ENCODE measurements around the gene RAB3IP. TPM values are rescaled to one million over a fixed set of nuclear protein-coding genes. Genes with fewer than 3 reads are reported as not detected.
"Not testable (repeated sequence)": the region's sequence is repeated elsewhere in the genome, so short reads cannot be mapped to it uniquely, and the experiment has no call there.

RAB3IP gene
- total and polyA plus RNA-seq, 2 donors, result 22.8 to 25.8 TPM

DNA sequence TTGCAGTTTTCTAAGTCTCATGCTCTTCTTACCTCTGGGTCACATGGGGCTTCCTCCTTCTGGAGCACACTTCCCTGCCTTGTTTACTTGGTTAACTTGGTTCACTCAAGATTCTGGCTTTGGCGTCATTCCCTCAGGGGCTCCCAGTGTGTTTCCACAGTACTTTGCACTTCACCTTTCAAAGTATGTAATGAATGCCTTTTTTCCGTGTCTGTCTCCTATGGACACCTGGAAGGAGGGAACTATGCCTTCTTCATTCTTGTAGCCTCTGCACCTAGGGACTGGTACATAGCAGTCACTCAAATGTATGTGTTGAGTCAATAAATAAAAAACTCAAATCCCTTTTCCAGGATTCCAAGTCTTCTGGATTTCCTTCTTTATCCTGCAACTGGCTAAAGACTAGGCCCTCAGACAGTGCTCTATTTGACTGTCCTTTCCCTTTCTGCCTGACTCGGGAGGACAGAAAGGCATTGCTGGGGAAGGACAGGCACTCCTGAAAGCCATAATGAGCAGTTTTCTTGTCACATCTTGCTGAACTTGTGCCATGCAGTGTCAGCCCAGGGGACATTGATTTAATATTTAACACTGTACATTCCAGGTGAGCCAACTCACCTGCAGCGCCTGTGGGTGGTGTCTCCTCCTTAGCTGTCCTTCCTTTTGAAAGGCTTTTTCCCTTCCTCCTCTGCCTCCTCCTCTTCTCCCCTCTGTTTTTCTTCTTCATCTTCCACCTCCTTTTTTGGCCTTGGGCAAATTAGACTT lies 99.2 kb downstream of the RAB3IP start:
- no peaks in the 10 kb centered on the region for H3K27me3 ChIP-seq (ENCODE audit: control insufficient read depth in 2 of 2, insufficient read depth in 1 of 2, low read length in 1 of 2)
- 94% methylated on average over 4 of the region's 4 CpGs for WGBS
- H3K4me1 ChIP-seq (ENCODE audit: control insufficient read depth in 2 of 2, insufficient read depth in 2 of 2, low read length in 2 of 2), result no peaks in the 10 kb centered on the region
- no peaks in the 10 kb centered on the region for H3K9me3 ChIP-seq (ENCODE audit: control insufficient read depth in 2 of 2, insufficient read depth in 1 of 2, low read length in 1 of 2)
- no peak for DNase-seq (ENCODE audit: low read depth in 6 of 9, low spot score in 9 of 9)
- no peaks in the 10 kb centered on the region for H3K36me3 ChIP-seq (ENCODE audit: control insufficient read depth in 2 of 2, insufficient read depth in 2 of 2, low read length in 1 of 2)
- H3K27ac ChIP-seq (ENCODE audit: low read depth in 1 of 2, low read length in 1 of 2), result no peak overlapping the region
- H3K4me3 ChIP-seq (ENCODE audit: low read length in 2 of 2), result no peak overlapping the region

DNA sequence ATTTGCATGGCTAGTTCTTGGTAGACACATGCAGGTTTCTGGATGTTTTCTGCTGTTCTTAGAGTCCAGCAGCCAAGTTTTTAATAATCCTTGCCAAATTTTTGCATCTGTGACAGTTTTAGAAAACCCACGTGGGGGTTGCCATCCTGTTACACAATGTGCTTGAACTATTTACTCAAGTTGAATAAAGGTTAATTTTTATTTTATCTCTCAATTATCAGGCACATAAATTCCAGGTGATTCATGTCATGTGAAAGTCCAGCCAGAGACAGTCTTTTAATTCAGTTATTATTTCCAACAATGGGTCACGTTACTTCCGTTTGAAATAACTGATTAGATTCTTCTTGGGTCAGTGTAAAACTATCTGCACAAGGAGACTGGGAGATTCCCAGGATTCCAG lies 102.1 kb downstream of the RAB3IP start:
- H3K27me3 ChIP-seq (ENCODE audit: control insufficient read depth in 2 of 2, insufficient read depth in 1 of 2, low read length in 1 of 2), result no peaks in the 10 kb centered on the region
- no peaks in the 10 kb centered on the region for H3K36me3 ChIP-seq (ENCODE audit: control insufficient read depth in 2 of 2, insufficient read depth in 2 of 2, low read length in 1 of 2)
- H3K4me1 ChIP-seq (ENCODE audit: control insufficient read depth in 2 of 2, insufficient read depth in 2 of 2, low read length in 2 of 2), result no peaks in the 10 kb centered on the region
- no peaks in the 10 kb centered on the region for H3K9me3 ChIP-seq (ENCODE audit: control insufficient read depth in 2 of 2, insufficient read depth in 1 of 2, low read length in 1 of 2)
- WGBS, result 90% methylated on average over 3 of the region's 3 CpGs
- no peak for DNase-seq (ENCODE audit: low read depth in 6 of 9, low spot score in 9 of 9)
- H3K27ac ChIP-seq (ENCODE audit: low read depth in 1 of 2, low read length in 1 of 2), result no peak overlapping the region
- H3K4me3 ChIP-seq (ENCODE audit: low read length in 2 of 2), result no peak overlapping the region

DNA sequence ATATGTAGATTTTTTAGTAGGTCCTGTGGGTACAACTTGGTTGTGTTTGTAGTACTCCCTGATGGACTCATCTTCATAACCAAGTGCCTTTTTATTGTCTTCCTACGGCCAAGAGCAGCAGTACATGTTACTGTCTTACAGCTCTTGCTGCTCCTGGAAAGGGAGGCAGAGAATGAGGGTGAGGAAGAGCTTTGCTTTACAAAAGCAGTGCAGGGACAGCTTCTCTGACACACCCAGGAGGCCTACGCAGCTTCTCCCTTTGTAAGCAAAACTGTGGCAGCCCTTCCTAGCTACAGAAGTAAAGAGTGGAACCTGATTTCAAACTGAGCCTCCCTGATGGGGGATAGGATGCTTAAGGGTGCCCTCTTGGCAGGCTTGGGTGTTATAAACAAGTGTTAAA lies 104.9 kb downstream of the RAB3IP start:
- H3K9me3 ChIP-seq (ENCODE audit: control insufficient read depth in 2 of 2, insufficient read depth in 1 of 2, low read length in 1 of 2), result no peaks in the 10 kb centered on the region
- H3K27ac ChIP-seq (ENCODE audit: low read depth in 1 of 2, low read length in 1 of 2), result no peak overlapping the region
- no peak for DNase-seq (ENCODE audit: low read depth in 6 of 9, low spot score in 9 of 9)
- no peaks in the 10 kb centered on the region for H3K36me3 ChIP-seq (ENCODE audit: control insufficient read depth in 2 of 2, insufficient read depth in 2 of 2, low read length in 1 of 2)
- no peaks in the 10 kb centered on the region for H3K4me1 ChIP-seq (ENCODE audit: control insufficient read depth in 2 of 2, insufficient read depth in 2 of 2, low read length in 2 of 2)
- WGBS, result 93% methylated on average over 2 of the region's 2 CpGs
- H3K27me3 ChIP-seq (ENCODE audit: control insufficient read depth in 2 of 2, insufficient read depth in 1 of 2, low read length in 1 of 2), result no peaks in the 10 kb centered on the region
- no peak overlapping the region for H3K4me3 ChIP-seq (ENCODE audit: low read length in 2 of 2)

DNA sequence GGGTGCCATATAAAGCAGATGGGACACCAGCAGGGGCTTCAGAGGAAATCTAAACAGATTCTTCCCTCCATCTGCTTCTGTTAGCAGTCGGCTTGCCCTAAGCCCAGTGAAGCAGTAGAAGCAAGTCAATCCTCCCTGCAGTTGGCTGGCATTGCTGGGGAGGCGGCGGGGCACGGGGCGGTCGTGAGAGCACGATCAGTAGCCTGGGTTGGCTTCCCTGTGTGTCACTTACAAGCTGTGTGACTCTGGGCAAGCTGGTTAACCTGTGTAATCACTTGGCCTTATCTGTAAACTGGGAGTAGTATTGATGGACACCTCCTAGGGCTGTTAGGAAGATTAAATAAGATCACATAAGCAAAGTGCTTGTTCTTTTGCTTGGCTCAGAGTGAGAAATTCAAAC lies 105.8 kb downstream of the RAB3IP start:
- no peak for DNase-seq (ENCODE audit: low read depth in 6 of 9, low spot score in 9 of 9)
- WGBS, result 96% methylated on average over 7 of the region's 7 CpGs
- no peaks in the 10 kb centered on the region for H3K27me3 ChIP-seq (ENCODE audit: control insufficient read depth in 2 of 2, insufficient read depth in 1 of 2, low read length in 1 of 2)
- no peak overlapping the region for H3K4me3 ChIP-seq (ENCODE audit: low read length in 2 of 2)
- H3K4me1 ChIP-seq (ENCODE audit: control insufficient read depth in 2 of 2, insufficient read depth in 2 of 2, low read length in 2 of 2), result no peaks in the 10 kb centered on the region
- H3K27ac ChIP-seq (ENCODE audit: low read depth in 1 of 2, low read length in 1 of 2), result no peak overlapping the region
- no peaks in the 10 kb centered on the region for H3K9me3 ChIP-seq (ENCODE audit: control insufficient read depth in 2 of 2, insufficient read depth in 1 of 2, low read length in 1 of 2)
- H3K36me3 ChIP-seq (ENCODE audit: control insufficient read depth in 2 of 2, insufficient read depth in 2 of 2, low read length in 1 of 2), result no peaks in the 10 kb centered on the region

DNA sequence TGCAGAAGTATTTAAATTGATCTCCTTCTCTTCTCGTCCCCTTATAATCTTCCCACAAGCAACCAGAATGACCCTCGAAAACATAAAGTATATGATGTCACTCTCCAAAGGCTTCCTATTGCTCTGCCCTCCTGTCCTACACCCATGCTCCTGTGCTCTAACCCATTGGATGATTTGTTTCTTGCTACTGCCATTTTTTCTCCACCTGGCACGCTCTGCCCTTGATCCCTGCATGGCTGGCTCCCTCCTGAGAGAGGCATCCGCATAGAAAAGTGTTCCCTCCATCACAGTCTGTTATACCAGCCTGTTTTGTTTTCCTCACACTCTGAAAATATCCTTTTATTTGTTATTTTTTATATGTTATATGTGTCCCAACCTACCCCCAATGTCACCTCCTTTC lies 106.2 kb downstream of the RAB3IP start:
- H3K27ac ChIP-seq (ENCODE audit: low read depth in 1 of 2, low read length in 1 of 2), result no peak overlapping the region
- no peaks in the 10 kb centered on the region for H3K27me3 ChIP-seq (ENCODE audit: control insufficient read depth in 2 of 2, insufficient read depth in 1 of 2, low read length in 1 of 2)
- DNase-seq (ENCODE audit: low read depth in 6 of 9, low spot score in 9 of 9), result no peak
- 90% methylated on average over 4 of the region's 4 CpGs for WGBS
- H3K4me3 ChIP-seq (ENCODE audit: low read length in 2 of 2), result no peak overlapping the region
- H3K9me3 ChIP-seq (ENCODE audit: control insufficient read depth in 2 of 2, insufficient read depth in 1 of 2, low read length in 1 of 2), result no peaks in the 10 kb centered on the region
- H3K36me3 ChIP-seq (ENCODE audit: control insufficient read depth in 2 of 2, insufficient read depth in 2 of 2, low read length in 1 of 2), result no peaks in the 10 kb centered on the region
- no peaks in the 10 kb centered on the region for H3K4me1 ChIP-seq (ENCODE audit: control insufficient read depth in 2 of 2, insufficient read depth in 2 of 2, low read length in 2 of 2)

DNA sequence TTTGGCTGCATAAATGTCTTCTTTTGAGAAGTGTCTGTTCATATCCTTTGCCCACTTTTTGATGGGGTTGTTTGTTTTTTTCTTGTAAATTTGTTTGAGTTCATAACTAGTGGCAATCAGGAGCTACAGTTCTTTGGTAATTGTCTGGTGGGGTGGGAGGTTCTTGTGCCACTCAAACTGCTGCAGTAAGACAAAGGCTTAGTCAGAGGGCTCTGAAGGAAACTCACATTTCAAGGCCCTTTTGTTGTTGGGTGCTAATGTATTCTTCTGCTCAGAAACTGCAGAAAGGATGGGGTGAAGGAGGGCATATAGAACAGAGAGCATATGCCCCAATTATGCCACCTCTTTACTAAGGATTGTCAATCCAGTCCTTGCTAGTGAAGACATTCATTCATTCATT lies 108.3 kb downstream of the RAB3IP start:
- no peak overlapping the region for H3K4me3 ChIP-seq (ENCODE audit: low read length in 2 of 2)
- H3K27ac ChIP-seq (ENCODE audit: low read depth in 1 of 2, low read length in 1 of 2), result no peak overlapping the region
- no peaks in the 10 kb centered on the region for H3K9me3 ChIP-seq (ENCODE audit: control insufficient read depth in 2 of 2, insufficient read depth in 1 of 2, low read length in 1 of 2)
- no peaks in the 10 kb centered on the region for H3K36me3 ChIP-seq (ENCODE audit: control insufficient read depth in 2 of 2, insufficient read depth in 2 of 2, low read length in 1 of 2)
- DNase-seq (ENCODE audit: low read depth in 6 of 9, low spot score in 9 of 9), result no peak
- no peaks in the 10 kb centered on the region for H3K27me3 ChIP-seq (ENCODE audit: control insufficient read depth in 2 of 2, insufficient read depth in 1 of 2, low read length in 1 of 2)
- no peaks in the 10 kb centered on the region for H3K4me1 ChIP-seq (ENCODE audit: control insufficient read depth in 2 of 2, insufficient read depth in 2 of 2, low read length in 2 of 2)

DNA sequence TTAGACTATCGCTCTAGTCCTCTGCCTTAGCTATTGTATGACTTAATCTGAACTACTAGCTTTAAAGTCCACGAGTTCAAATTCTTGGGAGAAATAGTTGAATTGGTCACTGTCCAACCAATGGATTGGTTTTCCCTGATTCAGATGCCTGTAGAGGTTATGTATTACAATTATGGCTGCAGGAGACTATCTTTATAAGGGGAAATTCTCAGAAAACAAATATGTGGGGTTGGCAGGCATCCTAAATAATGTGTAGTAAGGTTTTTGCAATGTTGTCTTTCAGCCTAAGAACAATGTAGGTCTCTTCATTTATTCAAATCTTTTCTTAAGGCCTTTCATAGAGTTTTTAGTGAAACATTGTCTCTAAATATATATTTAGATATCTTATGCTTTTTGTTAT lies 113.3 kb downstream of the RAB3IP start:
- H3K27ac ChIP-seq (ENCODE audit: low read depth in 1 of 2, low read length in 1 of 2), result no peak overlapping the region
- no peaks in the 10 kb centered on the region for H3K4me1 ChIP-seq (ENCODE audit: control insufficient read depth in 2 of 2, insufficient read depth in 2 of 2, low read length in 2 of 2)
- H3K36me3 ChIP-seq (ENCODE audit: control insufficient read depth in 2 of 2, insufficient read depth in 2 of 2, low read length in 1 of 2), result no peaks in the 10 kb centered on the region
- no peaks in the 10 kb centered on the region for H3K27me3 ChIP-seq (ENCODE audit: control insufficient read depth in 2 of 2, insufficient read depth in 1 of 2, low read length in 1 of 2)
- no peak for DNase-seq (ENCODE audit: low read depth in 6 of 9, low spot score in 9 of 9)
- no peak overlapping the region for H3K4me3 ChIP-seq (ENCODE audit: low read length in 2 of 2)
- H3K9me3 ChIP-seq (ENCODE audit: control insufficient read depth in 2 of 2, insufficient read depth in 1 of 2, low read length in 1 of 2), result peaks cover 0 to 12% of the 10 kb centered on the region in 2 donors
- WGBS, result 95% methylated on average over 2 of the region's 2 CpGs

DNA sequence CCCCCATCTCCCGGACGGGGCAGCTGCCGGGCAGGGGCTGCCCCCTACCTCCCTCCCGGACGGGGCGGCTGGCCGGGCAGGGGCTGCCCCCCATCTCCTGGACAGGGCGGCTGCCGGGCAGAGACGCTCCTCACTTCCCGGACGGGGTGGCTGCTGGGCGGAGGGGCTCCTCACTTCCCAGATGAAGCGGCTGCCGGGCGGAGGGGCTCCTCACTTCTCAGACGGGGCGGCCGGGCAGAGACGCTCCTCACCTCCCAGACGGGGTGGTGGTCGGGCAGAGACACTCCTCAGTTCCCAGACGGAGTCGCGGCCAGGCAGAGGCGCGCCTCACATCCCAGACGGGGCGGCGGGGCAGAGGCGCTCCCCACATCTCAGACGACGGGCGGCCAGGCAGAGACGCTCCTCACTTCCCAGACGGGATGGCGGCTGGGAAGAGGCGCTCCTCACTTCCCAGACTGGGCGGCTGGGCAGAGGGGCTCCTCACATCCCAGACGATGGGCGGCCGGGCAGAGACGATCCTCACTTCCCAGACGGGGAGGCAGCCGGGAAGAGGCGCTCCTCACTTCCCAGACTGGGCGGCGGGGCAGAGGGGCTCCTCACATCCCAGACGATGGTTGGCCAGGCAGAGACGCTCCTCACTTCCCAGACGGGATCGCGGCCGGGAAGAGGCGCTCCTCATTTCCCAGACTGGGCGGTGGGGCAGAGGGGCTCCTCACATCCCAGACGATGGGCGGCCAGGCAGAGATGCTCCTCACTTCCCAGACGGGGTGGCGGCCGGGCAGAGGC lies 114.7 kb downstream of the RAB3IP start:
- H3K36me3 ChIP-seq (ENCODE audit: control insufficient read depth in 2 of 2, insufficient read depth in 2 of 2, low read length in 1 of 2); H3K27ac ChIP-seq (ENCODE audit: low read depth in 1 of 2, low read length in 1 of 2); H3K27me3 ChIP-seq (ENCODE audit: control insufficient read depth in 2 of 2, insufficient read depth in 1 of 2, low read length in 1 of 2); DNase-seq (ENCODE audit: low read depth in 6 of 9, low spot score in 9 of 9); H3K4me3 ChIP-seq (ENCODE audit: low read length in 2 of 2); H3K4me1 ChIP-seq (ENCODE audit: control insufficient read depth in 2 of 2, insufficient read depth in 2 of 2, low read length in 2 of 2): not testable (repeated sequence)
- 96% methylated on average over 60 of the region's 61 CpGs for whole genome bisulfite sequencing
- peaks cover 0 to 12% of the 10 kb centered on the region in 2 donors for H3K9me3 ChIP-seq (ENCODE audit: control insufficient read depth in 2 of 2, insufficient read depth in 1 of 2, low read length in 1 of 2)

DNA sequence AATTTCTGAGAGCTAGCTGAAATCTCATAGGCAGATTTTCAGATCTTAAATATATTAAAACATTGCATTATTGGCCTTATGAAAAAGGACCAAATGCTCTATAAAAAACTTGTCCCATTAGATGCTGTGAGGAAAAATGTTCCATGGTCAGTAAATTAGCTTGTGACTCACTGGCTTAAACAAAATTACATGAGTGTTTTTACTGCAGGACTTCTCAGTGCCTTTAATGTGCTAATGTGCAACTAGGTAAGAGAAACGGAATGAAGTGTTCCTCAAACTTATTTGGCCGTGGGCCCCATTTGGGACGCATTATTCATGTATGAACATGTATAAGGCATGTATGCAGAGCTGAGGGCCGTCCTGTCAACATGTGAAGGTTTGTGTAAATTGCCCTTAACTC lies 128.0 kb downstream of the RAB3IP start:
- Histone ChIP-seq H3K4me1 (ENCODE audit: control insufficient read depth in 2 of 2, insufficient read depth in 2 of 2, low read length in 2 of 2) (no peaks in the 10 kb centered on the region), H3K27me3 (ENCODE audit: control insufficient read depth in 2 of 2, insufficient read depth in 1 of 2, low read length in 1 of 2) (no peaks in the 10 kb centered on the region), H3K9me3 (ENCODE audit: control insufficient read depth in 2 of 2, insufficient read depth in 1 of 2, low read length in 1 of 2) (no peaks in the 10 kb centered on the region), H3K36me3 (ENCODE audit: control insufficient read depth in 2 of 2, insufficient read depth in 2 of 2, low read length in 1 of 2) (no peaks in the 10 kb centered on the region), H3K4me3 (ENCODE audit: low read length in 2 of 2) (no peak overlapping the region), H3K27ac (ENCODE audit: low read depth in 1 of 2, low read length in 1 of 2) (no peak overlapping the region)
- DNase-seq (ENCODE audit: low read depth in 6 of 9, low spot score in 9 of 9), result no peak
- WGBS, result 92% methylated on average over 4 of the region's 4 CpGs

Data from thymus (tissue), 11 donors.